Amygdala (tissue), 56 donors: ENCODE measurements around the gene CLDN6.
"Not testable (repeated sequence)": the region's sequence is repeated elsewhere in the genome, so short reads cannot be mapped to it uniquely, and the experiment has no call there.

Experiments
- DNase-seq, 56 donors: peaks; one replicate each; lab custom pipeline; 2025; lab: John Stamatoyannopoulos, UW

The CLDN6 gene

GRCh38 chr16:3052571-3053329 lies 34.8 kb upstream of the CLDN6 start:
- DNase-seq: not testable (repeated sequence)

GRCh38 chr16:3051494-3051893 lies 33.5 kb upstream of the CLDN6 start:
- DNase-seq: no peak

GRCh38 chr16:3051009-3051408 lies 33.0 kb upstream of the CLDN6 start:
- DNase-seq: no peak

GRCh38 chr16:3050487-3050886 lies 32.5 kb upstream of the CLDN6 start:
- DNase-seq: no peak

GRCh38 chr16:3049921-3050481 lies 32.0 kb upstream of the CLDN6 start:
- no peak for DNase-seq

GRCh38 chr16:3047387-3047720 lies 29.4 kb upstream of the CLDN6 start:
- DNase-seq: no peak

- DNase-seq: no peak
Observed at GRCh38 chr16:3046641-3047386, 28.8 kb upstream of the CLDN6 start.

- DNase-seq: peak in 1 of 56 donors; percentile 16
Observed at GRCh38 chr16:3045758-3046640, 28.0 kb upstream of the CLDN6 start, which contains the start of gene MMP25. Gene MMP25 (plus strand): TSS chr16:3046561. CDS start chr16:3046918, 357 bp downstream.

GRCh38 chr16:3044708-3045107 lies 26.7 kb upstream of the CLDN6 start:
- no peak for DNase-seq

GRCh38 chr16:3042376-3042775 lies 24.4 kb upstream of the CLDN6 start:
- no peak for DNase-seq

GRCh38 chr16:3038896-3039295 lies 20.9 kb upstream of the CLDN6 start:
- DNase-seq: no peak

GRCh38 chr16:3038256-3038655 lies 20.3 kb upstream of the CLDN6 start:
- DNase-seq: no peak

GRCh38 chr16:3036726-3037315 lies 18.8 kb upstream of the CLDN6 start, which contains the start of gene BICDL2:
Gene BICDL2 (minus strand): TSS chr16:3036944. CDS start chr16:3035496, 1,448 bp downstream.
- DNase-seq: no peak

GRCh38 chr16:3035972-3036725 lies 18.2 kb upstream of the CLDN6 start:
- no peak for DNase-seq

- no peak for DNase-seq
Observed at GRCh38 chr16:3035289-3035971, 17.4 kb upstream of the CLDN6 start.

- DNase-seq: no peak
Observed at GRCh38 chr16:3032624-3033023, 14.6 kb upstream of the CLDN6 start.

- no peak for DNase-seq
Observed at GRCh38 chr16:3030222-3031212, 12.5 kb upstream of the CLDN6 start.
